Suprapubic skin (tissue), 4 donors: ENCODE data around the gene NENF.

Experiments
- CTCF ChIP-seq, 2 donors: fragments of 200-600 bp in 1 of 2; fragments of 450-650 bp in 1 of 2; sonication (generic) in 1 of 2; IDR thresholded peaks; one replicate each; pipeline ENCODE4 v1.5.1; 2016 to 2019; ENCODE audit warnings: antibody characterized with exemption in 2 of 2, mild to moderate bottlenecking in 1 of 2, moderate library complexity in 1 of 2
- EP300 ChIP-seq: sonication (generic); formaldehyde crosslinking; IDR thresholded peaks from one replicate; pipeline ENCODE4 v1.6.1; 2017; ENCODE audit warnings: antibody characterized with exemption
- POLR2A ChIP-seq, 2 donors: fragments of 450-650 bp; IDR thresholded peaks; one replicate each; pipeline ENCODE4 v1.6.1; 2017; ENCODE audit warnings: antibody characterized with exemption in 2 of 2, mild to moderate bottlenecking in 2 of 2, moderate library complexity in 2 of 2
- POLR2AphosphoS5 ChIP-seq, 3 donors: sonication (generic); formaldehyde crosslinking; IDR thresholded peaks; one replicate each; pipeline ENCODE4 v1.6.1; 2017; ENCODE audit warnings: antibody characterized with exemption in 3 of 3

- TF ChIP-seq CTCF (IDR thresholded peaks at IDR 0.05) (no peak), POLR2A (IDR thresholded peaks at IDR 0.05) (no peak), POLR2AphosphoS5 (IDR thresholded peaks at IDR 0.05) (no peak), EP300 (no peak)
Measured at GRCh38 chr1:212465311-212465710, 32.6 kb downstream of the NENF start.
